Measurements from ENCODE around the gene CDK17.

Gene CDK17

GRCh38 chr12:96261557-96261956 is 138.7 kb downstream of the CDK17 start:
- DNase-seq (ENCODE audit: insufficient read length) (no peak), FAIRE-seq (no peak)
- TF ChIP-seq POLR2A (IDR thresholded peaks at IDR 0.05; ENCODE audit: low read depth, low read length) (no peak), POLR2AphosphoS5 (IDR thresholded peaks at IDR 0.05; ENCODE audit: low read depth, low read length) (no peak), TAF1 (IDR thresholded peaks at IDR 0.05; ENCODE audit: borderline replicate concordance, low read depth, low read length) (no peak)

DNA sequence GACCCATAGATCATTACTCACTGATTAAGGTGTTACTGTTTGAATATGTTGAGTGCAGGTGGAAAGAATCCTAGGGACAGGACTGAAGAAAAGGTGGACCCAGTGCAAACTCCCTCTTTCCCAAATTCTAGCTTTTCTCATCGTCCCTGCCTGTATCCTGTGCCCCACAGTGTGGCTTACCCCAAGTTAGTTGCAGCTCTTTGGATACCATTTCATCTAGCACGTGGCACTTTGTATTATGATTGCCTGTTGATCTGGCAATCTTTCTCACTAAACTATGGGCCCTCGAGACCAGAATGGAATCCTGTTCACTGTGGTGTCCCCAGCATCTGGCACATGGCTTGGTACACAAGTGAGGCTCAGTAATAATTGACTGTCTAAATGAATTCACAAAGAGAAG is 139.6 kb downstream of the CDK17 start:
- DNase-seq (ENCODE audit: insufficient read length) = no peak

GRCh38 chr12:96260231-96260630 is 140.0 kb downstream of the CDK17 start:
- DNase-seq (ENCODE audit: insufficient read length) (no peak), FAIRE-seq (no peak)
- TF ChIP-seq TAF1 (IDR thresholded peaks at IDR 0.05; ENCODE audit: borderline replicate concordance, low read depth, low read length) = no peak
- TF ChIP-seq POLR2A (IDR thresholded peaks at IDR 0.05; ENCODE audit: low read depth, low read length) = no peak
- TF ChIP-seq POLR2AphosphoS5 (IDR thresholded peaks at IDR 0.05; ENCODE audit: low read depth, low read length) = no peak

More for the DNA sequence above, 139.6 kb downstream of the CDK17 start:
- FAIRE-seq = no peak
- TF ChIP-seq TAF1 (IDR thresholded peaks at IDR 0.05; ENCODE audit: borderline replicate concordance, low read depth, low read length) (no peak), POLR2AphosphoS5 (IDR thresholded peaks at IDR 0.05; ENCODE audit: low read depth, low read length) (peak; percentile 49; the same call in 1 of the 2 replicates)

DNA sequence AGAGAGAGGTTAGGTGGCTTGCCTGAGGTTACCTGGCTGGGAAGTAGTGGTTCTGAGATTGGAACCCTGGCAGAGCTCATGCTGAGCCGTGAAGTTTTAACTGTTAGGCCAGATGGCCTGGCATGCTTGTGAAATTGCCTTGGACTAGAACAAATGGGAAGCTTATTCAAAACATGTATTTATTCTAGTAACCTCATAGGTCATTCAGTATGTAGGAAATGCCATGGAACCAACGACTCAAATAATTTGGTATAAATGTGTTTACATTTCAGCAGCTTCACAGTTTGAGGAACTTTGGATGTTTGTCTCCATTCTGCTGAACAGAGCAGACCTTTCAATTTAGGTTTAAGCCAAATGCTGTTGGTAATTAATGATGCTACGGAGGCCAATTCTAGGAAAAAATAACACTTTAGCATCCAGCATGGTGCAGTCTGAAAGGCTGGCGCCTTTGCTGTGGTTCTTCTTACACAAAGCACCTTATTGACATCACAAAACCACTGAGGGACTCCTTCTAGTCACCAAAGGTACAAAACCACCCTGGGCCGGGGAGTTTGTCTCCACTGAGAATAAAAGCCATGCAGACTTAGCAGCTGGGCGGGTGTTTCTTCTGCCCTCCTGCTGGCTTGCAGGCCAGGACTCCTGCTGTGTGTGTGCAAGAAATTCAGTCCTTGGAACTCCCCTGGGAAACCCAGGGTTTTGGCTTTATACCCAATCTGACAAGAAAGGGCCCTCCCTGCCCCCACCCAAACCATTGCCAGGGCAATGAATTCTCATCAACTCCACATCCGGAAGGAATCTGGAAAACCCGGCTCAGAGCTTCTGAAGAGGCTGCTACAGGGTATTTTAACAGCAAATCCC is 141.9 kb downstream of the CDK17 start:
- no peak for FAIRE-seq
- DNase-seq (ENCODE audit: insufficient read length) = no peak
- TF ChIP-seq TAF1 (IDR thresholded peaks at IDR 0.05; ENCODE audit: borderline replicate concordance, low read depth, low read length) = no peak

GRCh38 chr12:96257550-96258103 is 142.6 kb downstream of the CDK17 start:
- no peak for TF ChIP-seq POLR2A (IDR thresholded peaks at IDR 0.05; ENCODE audit: low read depth, low read length)
- no peak for TF ChIP-seq POLR2AphosphoS5 (IDR thresholded peaks at IDR 0.05; ENCODE audit: low read depth, low read length)
- TF ChIP-seq TAF1 (IDR thresholded peaks at IDR 0.05; ENCODE audit: borderline replicate concordance, low read depth, low read length) = no peak
- no peak for FAIRE-seq

GRCh38 chr12:96256672-96257361 is 143.4 kb downstream of the CDK17 start:
- DNase-seq (ENCODE audit: insufficient read length) = no peak
- FAIRE-seq = no peak
- no peak for TF ChIP-seq POLR2A (IDR thresholded peaks at IDR 0.05; ENCODE audit: low read depth, low read length)
- no peak for TF ChIP-seq POLR2AphosphoS5 (IDR thresholded peaks at IDR 0.05; ENCODE audit: low read depth, low read length)
- TF ChIP-seq TAF1 (IDR thresholded peaks at IDR 0.05; ENCODE audit: borderline replicate concordance, low read depth, low read length) = no peak

More at GRCh38 chr12:96257550-96258103, 142.6 kb downstream of the CDK17 start:
- DNase-seq (ENCODE audit: insufficient read length) = no peak

GRCh38 chr12:96255077-96255476 is 145.2 kb downstream of the CDK17 start:
- FAIRE-seq (no peak), DNase-seq (ENCODE audit: insufficient read length) (no peak)
- TF ChIP-seq POLR2A (IDR thresholded peaks at IDR 0.05; ENCODE audit: low read depth, low read length) (no peak), POLR2AphosphoS5 (IDR thresholded peaks at IDR 0.05; ENCODE audit: low read depth, low read length) (0 out of 2 replicates have a peak, but pooled peaks have one; percentile 28)

DNA sequence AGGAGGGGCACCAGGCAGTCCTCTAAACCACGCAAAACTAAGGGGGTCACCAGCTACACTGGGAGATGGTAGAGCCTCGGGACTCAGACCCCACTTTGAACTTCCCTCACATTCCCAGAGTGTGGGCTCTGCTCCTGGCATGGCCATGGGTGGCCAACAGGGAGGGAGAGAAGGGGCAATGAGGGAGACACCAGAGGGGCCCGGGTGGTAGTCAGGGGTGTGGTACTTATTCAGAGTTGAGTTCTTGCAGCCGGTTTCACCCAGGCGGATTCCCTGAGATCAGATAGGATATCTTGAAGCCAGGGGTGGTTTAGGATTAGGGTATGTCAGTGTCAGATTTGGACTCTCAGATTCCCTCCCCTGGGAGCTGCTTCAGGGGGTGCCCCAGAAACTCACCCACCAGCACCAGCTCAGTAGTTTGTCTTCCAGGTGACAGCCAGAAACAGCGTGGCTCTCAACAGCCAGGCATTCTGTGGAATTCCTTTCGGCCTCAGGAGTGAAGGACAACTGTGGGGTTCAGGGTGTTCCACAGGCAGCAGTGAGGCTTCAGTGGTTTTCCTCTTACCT is 150.0 kb downstream of the CDK17 start:
- 0 out of 2 replicates have a peak, but pooled peaks have one; percentile 6 for TF ChIP-seq POLR2AphosphoS5 (IDR thresholded peaks at IDR 0.05; ENCODE audit: low read depth, low read length)
- no peak for TF ChIP-seq POLR2A (IDR thresholded peaks at IDR 0.05; ENCODE audit: low read depth, low read length)
- no peak for FAIRE-seq
- no peak for DNase-seq (ENCODE audit: insufficient read length)

DNA sequence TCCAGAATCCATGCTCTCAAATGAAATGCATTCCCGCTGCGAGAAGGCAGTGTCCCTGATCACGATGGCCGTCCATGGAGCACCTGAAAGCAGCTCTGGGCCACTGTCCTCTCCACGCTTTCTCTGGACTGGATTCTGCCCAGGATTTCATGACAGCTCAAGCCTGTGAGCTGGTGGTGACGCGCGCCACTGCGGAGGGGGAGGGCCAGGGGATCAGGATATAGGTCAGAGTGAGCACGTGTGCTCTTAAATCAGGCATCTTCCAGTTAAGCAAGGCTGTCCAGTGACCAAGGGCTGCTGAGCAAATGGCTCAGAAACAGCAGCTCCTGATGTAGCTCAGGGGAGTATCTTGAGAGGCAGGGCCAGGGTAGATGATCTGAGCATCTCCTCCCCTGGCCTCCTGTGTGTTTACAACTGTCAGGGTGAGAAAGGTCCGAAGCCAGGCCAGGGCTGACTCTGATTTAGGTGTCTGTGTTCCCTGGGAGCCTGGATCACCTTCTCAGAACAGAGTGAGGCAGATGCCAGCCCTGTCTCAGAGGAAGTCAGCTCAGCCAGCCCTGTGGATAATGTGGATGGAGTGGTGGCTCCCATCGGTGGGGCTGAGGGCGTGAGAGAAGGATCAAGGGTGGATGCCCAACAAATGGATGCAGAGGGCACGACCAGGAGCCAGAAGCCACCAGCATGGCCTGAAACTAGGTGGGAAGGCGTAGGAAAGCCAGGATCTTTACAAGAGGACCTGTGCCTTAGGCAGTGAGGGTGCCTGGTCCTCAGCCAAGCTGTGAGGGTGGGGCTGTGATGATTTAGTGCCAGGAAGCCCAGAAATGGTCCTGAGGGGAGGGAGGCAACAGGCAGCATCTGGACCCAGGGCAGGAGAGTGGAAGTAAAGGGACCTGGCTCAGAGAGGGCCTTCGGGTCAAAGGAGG is 150.8 kb downstream of the CDK17 start:
- FAIRE-seq (no peak), DNase-seq (ENCODE audit: insufficient read length) (no peak)
- TF ChIP-seq POLR2AphosphoS5 (IDR thresholded peaks at IDR 0.05; ENCODE audit: low read depth, low read length) = 0 out of 2 replicates have a peak, but pooled peaks have one; percentile 8
- TF ChIP-seq TAF1 (IDR thresholded peaks at IDR 0.05; ENCODE audit: borderline replicate concordance, low read depth, low read length) = no peak

DNA sequence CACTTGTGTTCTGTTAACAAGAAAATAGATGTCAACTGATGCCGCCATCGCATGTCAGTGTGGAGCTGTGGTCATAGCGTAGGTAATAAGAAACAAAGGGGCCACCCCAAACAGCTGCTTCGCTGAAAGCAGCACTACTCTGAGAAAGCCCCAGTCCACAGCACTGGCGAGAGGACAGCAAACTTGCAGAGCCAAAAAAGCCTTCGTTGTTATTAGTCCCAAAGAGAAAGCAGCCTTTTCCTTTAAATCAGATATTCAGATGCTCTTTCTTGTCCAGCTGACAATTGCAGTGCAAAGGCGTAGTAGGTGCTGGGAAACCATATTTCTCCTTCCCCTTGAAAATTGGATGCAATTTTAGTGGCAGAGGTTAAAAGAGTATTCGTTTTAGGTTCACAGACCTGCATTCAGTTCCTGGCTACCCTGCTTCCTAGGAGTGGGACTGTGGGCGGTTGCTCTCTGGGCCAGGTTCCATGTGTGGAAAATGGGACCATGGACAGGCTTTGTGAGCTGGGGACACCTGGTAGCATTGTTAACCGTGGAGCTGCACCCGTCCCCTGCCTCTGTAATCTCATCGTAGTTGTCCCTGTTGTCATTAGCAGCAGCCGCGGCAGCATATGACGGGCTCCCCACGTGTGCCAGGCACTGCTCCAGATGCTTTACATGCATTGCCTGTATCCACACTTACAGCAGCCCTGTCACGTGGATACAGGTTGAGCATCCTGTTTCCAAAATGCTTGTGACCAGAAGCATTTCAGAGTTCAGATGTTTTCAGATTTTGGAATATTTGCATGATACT is 151.9 kb downstream of the CDK17 start:
- no peak for TF ChIP-seq POLR2AphosphoS5 (IDR thresholded peaks at IDR 0.05; ENCODE audit: low read depth, low read length)
- no peak for TF ChIP-seq POLR2A (IDR thresholded peaks at IDR 0.05; ENCODE audit: low read depth, low read length)
- no peak for TF ChIP-seq TAF1 (IDR thresholded peaks at IDR 0.05; ENCODE audit: borderline replicate concordance, low read depth, low read length)
- FAIRE-seq (no peak), DNase-seq (ENCODE audit: insufficient read length) (no peak)

Measured in GM12892 (cell line).